ENCODE measurements around the gene ADAMTS8. TPM values are rescaled to one million over a fixed set of nuclear protein-coding genes. Genes with fewer than 3 reads are reported as not detected.

The ADAMTS8 gene
- total and polyA plus RNA-seq, 9 of the 15 experiments (the other 6 are each of a cell fraction or from before 2014, with no cell fraction given): not detected

GRCh38 chr11:130369713-130370112 lies 58.7 kb downstream of the ADAMTS8 start:
- Histone ChIP-seq H3K4me1 (replicated peaks in 1 of 2; ENCODE audit: control insufficient read depth in 2 of 2, insufficient read depth in 2 of 2, low read length in 2 of 2) (0 out of 5 replicates have a peak, but pooled peaks cover 0 to 2% of the 10 kb centered on the region in 2 experiments), H3K27me3 (ENCODE audit: control insufficient read depth in 2 of 2, insufficient read depth in 2 of 2, low read length in 2 of 2) (peaks cover 16 to 29% of the 10 kb centered on the region in 2 experiments; a peak in 4 of 5 replicates), H3K27ac (ENCODE audit: extremely low read depth, low read depth, low read length) (no peak overlapping the region), H4K20me1 (replicated peaks; ENCODE audit: control insufficient read depth, insufficient read depth, low read length) (no peaks in the 10 kb centered on the region; the same call in 1 of the 2 replicates), H3K4me3 (no peak overlapping the region), H3K4me2 (ENCODE audit: insufficient read depth, low read length) (no peak overlapping the region), H3K9me3 (replicated peaks; ENCODE audit: control insufficient read depth, insufficient read depth, low read depth, low read length) (no peaks in the 10 kb centered on the region), H3K9ac (ENCODE audit: insufficient read depth in 1 of 2, low read depth in 2 of 2, low read length in 2 of 2) (no peak overlapping the region), H3K9me1 (ENCODE audit: control insufficient read depth, insufficient read depth, low read length) (no peaks in the 10 kb centered on the region), H2AFZ (ENCODE audit: low read depth, low read length) (no peak overlapping the region), H3K79me2 (ENCODE audit: control insufficient read depth, insufficient read depth, low read length) (no peaks in the 10 kb centered on the region), H3K36me3 (ENCODE audit: control insufficient read depth, insufficient read depth, low read length) (no peaks in the 10 kb centered on the region)
- no peak for FAIRE-seq
- intact Hi-C loops (cut with micrococcal nuclease) (no loop called here), in situ Hi-C loops (cut with MboI) (no loop called here)
- WGBS (ENCODE audit: insufficient coverage, low coverage, missing lambda C conversion rate): 0% methylated on average over 4 of the region's 4 CpGs
- DNase-seq (ENCODE audit: extremely low read depth in 1 of 4, low spot score in 3 of 4): no peak
- ATAC-seq: no peak
- POLR2A ChIA-PET: interaction anchor here (1.1 kb wide), 1 partner anchor 13 kb away, joined by 4 read pairs; no protein-coding TSS in a partner anchor
- no TSS peak for BruUV-seq (replicated peaks)
- CTCF ChIA-PET (ENCODE audit: low intra/inter-chr PET ratio): no interaction called here
- TF ChIP-seq LEF1 (IDR thresholded peaks at IDR 0.05) (no peak), SRSF9 (IDR thresholded peaks at IDR 0.05; ENCODE audit: borderline replicate concordance, low read depth, low read length) (no peak), ZNF780A (CRISPR knock-in tag; IDR thresholded peaks at IDR 0.05) (no peak), TCF15 (CRISPR knock-in tag; IDR thresholded peaks at IDR 0.05) (no peak), MCM5 (IDR thresholded peaks at IDR 0.05; ENCODE audit: low read depth) (no peak), PATZ1 (CRISPR knock-in tag; IDR thresholded peaks at IDR 0.05; ENCODE audit: borderline replicate concordance) (no peak)
